Stimulated activated CD8-positive, alpha-beta memory T cell treated with anti-CD3 and anti-CD28 coated beads, Interleukin-15, amount 100 ng/mL, for 48 hours (primary cell): ENCODE results near the gene NOS3.
"Not testable (repeated sequence)": the region's sequence is repeated elsewhere in the genome, so short reads cannot be mapped to it uniquely, and the experiment has no call there.

Experiments
- DNase-seq, 2 donors: peaks; one replicate each; pipeline ENCODE4 v3.0.0-alpha.2; 2020; ENCODE audit warnings: low read depth in 2 of 2

NOS3 gene

DNA sequence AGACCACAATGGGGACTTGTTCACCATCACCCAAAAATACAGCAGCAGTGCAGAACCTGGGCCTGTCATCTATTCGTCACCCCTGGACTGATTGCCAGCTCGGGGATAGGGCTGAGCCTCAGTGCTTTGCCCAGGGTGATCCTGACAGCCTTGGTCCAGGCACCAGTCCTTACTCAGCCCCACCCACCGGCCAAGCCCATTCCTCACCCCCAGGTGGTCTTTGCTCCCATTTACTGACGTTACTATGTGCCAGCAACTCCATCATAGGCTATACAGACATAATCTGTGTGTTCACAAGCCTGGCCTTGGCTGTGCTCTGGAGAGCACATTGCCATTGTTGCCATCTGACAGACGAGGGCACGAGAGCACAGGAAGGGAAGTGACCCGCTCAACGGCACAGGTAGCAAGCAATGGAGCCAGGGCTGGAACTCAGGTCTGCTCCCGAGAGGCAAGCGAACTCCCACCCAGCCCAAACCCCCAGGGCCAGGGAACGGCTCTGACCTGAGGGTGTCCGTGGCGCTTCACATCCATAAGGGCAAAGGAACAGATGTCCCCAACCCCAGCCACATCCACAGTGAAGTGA, 26.6 kb downstream of the NOS3 start:
- no peak for DNase-seq

DNA sequence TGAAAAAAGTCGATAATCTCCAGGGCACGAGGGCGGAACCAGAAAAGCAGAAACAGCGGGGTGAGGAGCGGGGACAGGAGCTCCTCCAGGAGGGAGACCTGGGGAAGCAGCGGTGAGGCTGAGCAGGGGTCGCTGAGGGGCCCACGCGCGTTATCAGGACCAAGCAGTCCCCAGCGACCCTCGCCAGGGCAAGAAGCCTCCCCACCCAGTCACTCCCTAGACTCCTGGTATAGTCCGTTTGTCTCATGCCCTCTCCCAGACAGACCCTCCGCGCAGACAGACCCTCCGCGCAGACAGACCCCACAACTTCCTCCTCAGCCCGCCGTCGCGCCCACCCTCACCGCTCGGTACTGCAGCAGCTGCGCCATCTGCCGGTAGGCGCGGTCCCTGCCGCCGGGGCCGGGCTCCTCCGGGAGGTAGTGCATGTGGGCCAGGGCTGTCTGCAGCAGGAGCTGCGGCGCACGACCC, 27.2 kb downstream of the NOS3 start:
- DNase-seq, result peak; percentile 71 to 78

DNA sequence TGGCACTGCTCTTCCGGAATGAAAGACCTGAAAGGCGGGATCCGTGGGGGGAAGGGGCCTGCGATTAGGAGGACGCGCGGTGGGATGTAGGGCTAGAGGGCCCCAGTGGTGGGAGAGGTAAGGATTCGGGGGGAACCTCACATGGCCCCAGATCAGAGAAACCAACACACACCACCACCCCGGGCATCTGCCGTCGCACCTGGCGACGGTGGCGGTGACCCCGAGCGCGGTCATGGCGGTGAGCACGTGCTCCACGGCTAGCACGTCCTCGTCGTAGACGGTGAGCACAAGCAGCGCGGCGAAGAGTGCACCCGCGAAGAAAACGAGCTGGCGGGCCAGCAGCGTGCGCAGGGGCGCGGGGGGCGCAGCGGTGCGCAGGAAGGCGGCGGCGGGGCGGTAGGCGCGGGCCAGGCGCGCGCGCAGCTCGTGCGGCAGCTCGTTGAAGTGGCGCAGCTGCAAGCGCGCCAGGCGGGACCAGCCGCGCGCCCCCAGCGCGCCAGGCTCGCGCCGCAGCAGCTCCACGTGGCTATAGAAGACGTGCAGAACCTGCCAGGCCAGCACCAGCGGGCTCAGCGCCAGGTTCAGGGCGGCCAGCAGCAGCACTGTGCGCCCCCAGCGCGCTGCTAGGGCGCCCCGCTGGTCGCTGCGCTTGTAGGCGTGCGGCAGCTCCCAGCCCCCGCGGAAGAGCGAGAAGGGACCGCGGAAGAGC, 27.8 kb downstream of the NOS3 start:
- DNase-seq, result no peak

DNA sequence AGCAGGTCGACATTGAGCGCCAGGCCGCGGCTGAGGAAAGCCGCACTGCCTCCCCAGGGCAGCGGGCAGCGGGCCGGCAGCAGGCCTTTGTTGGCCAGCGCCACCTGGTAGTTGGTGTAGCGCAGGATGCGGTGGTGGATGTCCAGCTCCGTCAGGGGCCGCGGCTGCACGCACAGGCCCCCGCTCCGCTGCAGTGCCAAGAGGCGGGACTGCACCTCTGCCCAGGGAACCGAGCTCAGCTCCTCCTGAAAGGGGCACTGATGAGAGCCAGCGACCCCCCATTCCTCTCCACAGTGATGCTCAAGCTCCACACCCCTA, 28.3 kb downstream of the NOS3 start:
- no peak for DNase-seq

DNA sequence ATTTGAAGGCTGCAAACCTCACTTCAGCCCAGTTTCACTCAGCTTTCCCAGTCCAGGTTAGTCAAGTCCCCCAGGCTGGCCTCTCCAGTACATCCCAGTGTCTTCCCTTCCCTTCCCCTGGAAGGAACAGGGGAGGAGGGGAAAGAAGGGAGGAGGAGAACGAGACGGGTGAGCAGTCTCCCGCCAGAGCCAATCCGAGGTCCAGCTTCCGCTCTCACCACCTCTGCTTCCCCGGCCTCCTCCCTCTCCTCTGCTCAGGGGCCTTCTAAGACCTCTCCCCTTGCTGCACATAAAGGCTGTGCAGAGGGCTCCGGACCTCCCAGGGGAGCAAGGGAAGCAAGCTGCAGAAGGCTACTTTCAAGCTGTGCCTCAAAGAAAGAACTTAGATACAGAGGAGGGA, 29.4 kb downstream of the NOS3 start:
- DNase-seq, result no peak

DNA sequence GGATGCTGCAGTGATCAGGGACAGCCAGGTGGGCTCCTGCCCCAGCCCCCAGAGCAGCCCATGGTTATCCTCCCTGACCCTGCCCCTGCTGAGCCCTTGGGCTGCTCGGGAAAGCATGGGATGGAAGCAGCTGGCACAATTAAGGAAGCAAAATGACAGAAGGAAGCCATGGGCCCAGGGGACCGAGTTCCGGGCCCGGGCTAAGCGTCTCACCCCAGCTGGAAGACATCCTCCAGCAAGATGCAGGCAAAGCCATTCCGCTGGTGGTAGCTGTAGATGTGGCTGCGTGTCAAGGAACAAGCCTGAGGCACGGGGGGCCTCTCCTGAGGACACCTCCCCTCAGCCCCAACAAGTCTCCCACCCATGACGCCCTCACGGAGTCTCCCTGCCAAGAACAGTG, 32.4 kb downstream of the NOS3 start:
- no peak for DNase-seq

DNA sequence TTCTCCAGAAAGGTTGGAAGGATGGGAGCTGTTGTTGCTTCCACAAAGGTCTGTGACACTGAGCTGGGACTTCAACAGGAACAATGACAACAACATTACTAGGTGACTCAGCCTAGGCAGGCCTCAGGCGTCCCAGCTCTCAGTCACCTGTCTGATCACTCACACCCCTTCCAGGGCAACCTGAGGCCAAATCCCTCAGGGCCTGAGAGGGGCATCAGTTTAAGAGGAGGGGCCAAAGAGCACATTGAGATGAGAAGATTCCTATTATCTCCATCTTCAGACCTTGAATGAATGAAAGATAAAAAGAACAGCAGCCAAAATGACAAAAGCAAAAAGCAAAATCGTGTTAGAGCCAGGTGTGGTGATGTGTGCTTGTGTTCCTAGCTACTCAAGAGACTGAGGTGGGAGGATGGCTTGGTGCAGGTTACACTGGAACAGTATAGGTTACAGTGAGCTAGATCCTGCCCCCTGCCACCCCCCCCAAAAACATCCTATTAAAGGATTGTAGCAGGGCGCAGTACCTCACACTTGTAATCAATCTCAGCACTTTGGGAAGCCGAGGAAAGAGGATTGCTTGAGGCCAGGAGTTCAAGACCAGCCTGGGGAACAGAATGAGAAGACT, 33.7 kb downstream of the NOS3 start, which contains the start of gene ATG9B:
ATG9B (minus strand) TSS at position 60 of the 622 bp plus-strand sequence. CDS start 71 bp downstream, outside the sequence.
- DNase-seq, result no peak

DNA sequence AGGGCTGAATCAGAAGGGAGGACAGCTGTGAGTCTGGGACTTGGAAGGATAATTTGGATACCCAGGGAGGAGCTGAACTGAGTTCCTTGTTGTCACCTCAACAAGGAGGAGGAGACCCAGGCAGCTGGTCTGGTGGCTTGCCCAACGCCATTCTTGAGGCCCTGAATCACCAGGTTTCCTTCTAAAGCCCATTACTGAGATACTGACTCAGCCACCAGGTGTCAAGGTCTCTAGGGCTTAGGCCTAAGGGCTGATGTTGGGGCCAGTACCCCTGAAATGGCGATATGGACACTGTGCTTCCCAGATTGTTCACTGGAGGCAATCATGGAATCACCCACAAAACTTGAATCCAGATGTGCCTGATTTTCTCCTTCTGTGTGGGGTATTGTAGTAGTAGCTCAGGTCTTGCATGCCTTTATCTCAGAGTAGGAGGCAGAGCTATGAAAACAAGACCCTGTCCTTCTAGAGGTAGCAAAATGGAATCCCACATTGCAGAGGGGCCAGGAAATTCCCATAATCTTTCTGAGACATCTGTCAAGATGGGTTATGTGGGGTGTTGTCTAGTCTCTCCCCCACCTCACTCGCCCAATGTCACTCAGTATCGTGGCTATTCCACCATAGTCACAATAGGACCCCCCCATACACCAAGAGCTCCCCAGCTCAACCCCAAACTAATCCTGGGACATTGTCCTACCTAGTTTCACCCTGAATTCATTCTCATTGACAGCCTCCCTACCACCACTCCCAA, 35.3 kb downstream of the NOS3 start:
- no peak for DNase-seq

DNA sequence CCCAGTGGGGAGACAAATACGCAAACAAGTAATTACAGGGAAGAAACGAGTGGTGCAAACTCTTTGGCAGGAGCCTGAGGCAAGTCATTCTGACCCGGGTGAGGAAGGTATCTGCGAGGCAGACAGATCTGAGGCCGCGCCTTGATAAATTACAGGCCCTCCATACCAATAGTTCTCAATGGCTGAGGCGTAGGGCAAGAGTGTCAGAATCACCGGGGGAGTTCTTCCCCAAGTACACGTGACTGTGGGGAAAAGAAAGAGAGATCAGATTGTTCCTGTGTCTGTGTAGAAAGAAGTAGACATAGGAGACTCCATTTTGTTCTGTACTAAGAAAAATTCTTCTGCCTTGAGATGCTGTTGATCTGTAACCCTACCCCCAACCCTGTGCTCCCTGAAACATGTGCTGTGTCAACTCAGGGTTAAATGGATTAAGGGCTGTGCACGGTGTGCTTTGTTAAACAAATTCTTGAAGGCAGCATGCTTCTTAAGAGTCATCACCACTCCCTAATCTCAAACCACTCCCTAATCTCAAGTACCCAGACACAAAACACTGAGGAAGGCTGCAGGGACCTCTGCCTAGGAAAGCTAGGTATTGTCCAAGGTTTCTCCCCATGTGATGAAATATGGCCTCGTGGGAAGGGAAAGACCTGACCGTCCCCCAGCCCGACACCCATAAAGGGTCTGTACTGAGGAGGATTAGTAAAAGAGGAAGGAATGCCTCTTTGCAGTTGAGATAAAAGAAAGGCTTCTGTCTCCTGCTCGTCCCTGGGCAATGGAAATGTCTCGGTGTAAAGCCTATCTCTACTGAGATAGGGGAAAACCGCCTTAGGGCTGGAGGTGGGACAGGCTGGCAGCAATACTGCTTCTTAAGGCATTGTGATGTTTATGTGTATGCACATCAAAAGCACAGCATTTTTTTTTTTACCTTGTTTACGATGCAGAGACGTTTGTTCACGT, 36.2 kb downstream of the NOS3 start:
- not testable (repeated sequence) for DNase-seq

DNA sequence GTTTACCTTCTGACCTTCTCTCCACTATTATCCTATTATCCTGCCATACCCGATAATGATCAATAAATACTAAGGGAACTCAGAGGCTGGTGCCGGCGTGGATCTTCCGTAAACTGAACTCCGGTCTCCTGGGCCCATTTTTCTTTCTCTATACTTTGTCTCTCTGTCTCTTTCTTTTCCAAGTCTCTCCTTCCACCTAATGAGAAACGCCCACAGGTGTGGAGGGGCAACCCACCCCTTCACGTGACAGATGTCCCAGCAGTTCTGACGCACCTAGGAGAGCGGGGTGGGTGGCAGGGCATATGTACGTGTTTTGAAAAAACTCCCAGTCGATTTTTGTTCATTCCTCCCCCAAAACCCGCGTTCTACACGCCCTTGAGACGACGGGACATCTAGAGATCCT, 36.9 kb downstream of the NOS3 start:
- DNase-seq, result not testable (repeated sequence)

DNA sequence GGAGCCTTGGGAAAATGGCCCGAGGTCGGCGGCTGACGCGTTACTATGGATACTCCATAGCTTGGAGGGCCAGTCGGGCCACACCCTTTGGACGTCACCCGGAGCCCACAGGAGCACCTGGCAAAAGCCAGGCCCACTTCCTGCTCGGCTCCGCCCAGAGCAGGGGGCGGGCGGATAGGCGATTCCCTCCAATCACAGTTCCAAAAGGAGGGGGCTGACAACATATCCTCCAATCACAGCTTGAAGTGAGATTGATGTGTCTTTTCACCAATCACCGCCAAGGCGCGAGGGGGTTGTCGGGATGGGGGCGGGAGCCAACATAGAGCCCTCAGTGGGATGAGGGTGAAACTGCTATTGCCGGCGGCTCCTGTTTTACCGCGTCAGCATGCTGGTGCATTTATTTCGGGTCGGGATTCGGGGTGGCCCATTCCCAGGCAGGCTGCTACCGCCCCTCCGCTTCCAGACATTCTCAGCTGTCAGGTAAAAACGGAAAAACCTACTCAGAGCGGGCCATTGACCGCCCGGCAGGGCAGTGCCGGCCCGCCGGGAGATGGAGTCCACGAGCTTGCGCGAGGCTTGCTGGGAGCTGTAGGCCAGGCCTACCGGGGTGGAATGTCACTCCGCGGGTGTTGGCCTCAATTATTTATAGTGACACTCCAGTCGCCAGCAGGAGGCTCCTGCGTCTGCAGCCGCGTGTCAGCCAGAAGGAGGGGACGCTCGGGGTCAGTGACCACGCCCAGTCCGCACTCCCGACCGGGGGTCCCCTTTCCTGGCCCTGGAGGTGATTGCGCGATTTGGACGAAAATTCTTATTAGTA, 37.5 kb downstream of the NOS3 start, which contains the start of gene ABCB8:
ABCB8 (plus strand) TSS at position 320 of the 817 bp plus-strand sequence; CDS start at position 386, 66 bp downstream.
- peak; percentile 93 to 97 for DNase-seq

DNA sequence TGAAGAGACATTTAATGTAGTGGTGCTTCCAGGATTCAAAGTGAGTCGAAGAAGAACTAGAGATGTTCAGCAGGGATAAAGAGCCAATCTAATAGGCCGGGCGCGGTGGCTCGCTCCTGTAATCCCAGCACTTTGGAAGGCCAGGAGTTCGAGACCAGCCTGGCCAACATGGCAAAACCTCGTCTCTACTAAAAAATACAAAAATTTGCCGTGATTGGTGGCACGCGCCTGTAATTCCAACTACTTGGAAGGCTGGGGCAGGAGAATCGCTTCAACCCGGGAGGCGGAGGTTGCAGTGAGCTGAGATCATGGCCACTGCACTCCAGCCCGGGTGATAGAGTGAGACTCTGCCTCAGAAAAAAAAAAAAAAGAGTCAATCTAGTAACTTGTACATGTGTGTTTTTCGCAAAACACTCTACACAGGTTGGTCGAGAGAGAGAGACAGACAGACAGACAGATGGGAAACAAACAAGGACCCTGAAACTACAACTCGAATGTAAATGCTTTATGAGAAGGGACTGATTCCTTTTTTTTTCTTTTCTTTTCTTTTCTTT, 38.2 kb downstream of the NOS3 start:
- DNase-seq, result no peak

DNA sequence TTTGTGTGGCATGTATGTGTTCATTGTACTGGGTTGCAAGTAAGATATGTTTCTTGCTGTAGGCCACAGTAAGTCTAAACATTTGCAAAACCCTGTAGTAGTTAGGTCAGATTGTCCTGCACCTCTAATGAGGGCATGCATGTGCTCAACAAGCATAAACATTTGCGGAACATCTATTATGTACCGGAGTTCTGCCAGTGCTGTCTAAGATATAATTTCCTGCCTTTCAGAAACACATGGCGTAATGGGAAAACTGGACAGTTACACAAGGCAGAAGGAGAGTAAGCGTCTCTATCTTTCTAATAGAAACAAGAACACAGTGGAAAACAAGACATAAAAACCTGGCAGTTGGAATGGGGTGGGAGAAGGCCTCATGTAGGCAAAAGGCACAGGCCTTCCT, 40.2 kb downstream of the NOS3 start:
- DNase-seq, result no peak

DNA sequence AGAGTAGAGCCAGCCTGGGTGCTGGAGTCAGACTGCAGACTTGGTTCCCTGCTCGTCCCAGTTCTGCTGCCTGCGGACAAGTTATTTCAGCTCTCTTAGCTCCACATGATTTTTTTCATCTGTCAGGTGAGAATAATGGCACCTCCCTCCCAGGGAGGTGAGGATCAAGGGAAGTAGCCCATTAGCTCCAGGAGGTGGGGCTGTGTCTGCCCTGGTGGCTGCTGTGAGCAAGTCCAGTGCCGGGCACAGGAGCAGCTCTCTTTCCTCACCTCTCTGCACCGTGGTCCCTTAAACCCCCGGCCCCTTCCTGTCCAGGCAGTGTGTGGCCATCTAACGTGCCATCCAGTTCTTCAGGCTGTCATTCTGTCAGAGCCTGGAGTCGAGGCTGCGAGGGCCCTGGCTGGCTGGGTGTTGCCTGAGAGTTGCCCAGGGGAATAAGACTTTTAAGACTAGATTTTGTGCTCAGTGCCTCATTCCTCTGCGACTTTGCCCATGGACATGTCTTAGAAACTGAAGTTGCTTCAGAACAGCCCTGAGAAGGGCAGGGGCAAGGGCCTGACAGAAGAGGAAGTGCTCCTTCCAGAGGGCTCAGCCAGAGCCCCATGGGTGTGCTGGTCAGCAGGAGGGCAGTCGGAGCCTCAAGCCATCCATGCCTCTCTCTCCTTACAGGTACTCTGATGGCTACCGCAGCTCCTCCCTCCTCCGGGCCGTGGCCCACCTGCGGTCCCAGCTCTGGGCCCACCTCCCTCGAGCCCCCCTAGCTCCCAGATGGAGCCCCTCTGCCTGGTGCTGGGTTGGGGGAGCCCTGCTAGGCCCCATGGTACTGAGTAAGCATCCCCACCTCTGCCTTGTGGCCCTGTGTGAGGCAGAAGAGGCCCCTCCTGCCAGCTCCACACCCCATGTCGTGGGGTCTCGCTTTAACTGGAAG, 42.4 kb downstream of the NOS3 start:
- no peak for DNase-seq

DNA sequence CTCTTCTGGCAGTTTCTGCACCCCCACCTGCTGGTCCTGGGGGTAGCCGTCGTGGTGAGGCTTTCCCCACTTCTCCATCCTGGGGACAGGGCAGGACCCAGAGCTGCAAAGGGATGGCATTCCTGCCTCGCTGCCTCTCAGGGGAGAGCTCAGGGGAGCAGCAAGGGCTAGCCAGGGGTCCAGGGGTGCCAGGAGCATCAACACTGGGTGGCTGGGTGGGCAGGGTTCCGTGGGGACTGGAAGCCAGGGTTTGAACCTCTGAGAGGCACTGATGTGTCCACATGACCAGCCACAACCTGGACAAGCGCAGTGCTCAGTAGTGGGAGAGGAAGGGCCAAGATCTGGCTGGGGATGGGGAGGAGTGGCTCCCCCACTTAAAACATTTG, 43.0 kb downstream of the NOS3 start:
- no peak for DNase-seq

DNA sequence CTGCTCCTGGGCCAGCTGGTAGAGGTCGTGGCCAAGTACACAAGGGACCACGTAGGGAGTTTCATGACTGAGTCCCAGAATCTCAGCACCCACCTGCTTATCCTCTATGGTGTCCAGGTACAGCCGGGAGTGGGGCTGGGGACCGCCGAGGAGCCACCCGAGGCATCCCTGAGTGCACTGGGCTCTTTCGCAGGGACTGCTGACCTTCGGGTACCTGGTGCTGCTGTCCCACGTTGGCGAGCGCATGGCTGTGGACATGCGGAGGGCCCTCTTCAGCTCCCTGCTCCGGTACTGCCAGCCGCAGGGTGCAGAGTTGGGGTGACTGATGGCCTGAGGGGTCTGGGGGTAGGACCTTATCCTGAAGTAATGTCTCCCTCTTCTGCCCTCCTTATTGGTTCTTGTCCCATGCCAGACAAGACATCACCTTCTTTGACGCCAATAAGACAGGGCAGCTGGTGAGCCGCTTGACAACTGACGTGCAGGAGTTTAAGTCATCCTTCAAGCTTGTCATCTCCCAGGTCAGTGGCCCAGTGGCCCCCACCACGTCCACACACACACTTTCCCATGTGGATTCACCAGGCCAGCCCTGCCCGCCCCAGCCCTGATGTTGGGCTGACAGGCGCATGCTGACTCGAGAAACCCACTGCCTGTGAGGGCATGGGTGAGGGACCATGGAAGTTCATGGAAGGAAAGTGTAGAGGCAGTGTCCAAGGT, 43.7 kb downstream of the NOS3 start:
- DNase-seq, result no peak

DNA sequence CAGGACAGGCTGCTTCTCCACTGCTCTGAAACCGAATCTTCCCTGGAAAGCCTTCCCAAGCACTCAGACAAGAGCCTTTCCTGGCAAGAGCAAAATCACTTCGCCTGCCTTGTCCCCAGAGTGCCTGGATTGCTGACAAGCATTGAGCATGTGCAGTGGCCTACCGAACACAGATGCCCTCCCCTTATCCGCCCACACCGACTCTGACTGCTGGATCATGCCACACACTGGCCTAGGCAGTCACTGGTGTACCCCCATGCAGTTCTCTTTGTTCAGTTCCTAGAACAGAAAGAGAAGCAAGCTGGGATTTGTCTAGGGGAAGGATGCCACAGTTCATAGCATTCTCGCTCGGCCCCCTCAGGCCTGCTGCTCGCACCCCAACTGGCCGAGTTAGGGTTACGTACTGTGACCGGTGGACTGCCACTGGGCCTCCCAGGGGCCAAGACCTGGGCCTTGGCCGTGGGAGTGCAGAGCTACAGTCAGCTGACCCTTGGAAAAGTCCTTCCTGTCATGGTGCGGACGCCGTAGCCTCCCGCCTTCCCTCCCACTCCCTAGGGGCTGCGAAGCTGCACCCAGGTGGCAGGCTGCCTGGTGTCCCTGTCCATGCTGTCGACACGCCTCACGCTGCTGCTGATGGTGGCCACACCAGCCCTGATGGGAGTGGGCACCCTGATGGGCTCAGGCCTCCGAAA, 44.4 kb downstream of the NOS3 start:
- DNase-seq, result no peak

DNA sequence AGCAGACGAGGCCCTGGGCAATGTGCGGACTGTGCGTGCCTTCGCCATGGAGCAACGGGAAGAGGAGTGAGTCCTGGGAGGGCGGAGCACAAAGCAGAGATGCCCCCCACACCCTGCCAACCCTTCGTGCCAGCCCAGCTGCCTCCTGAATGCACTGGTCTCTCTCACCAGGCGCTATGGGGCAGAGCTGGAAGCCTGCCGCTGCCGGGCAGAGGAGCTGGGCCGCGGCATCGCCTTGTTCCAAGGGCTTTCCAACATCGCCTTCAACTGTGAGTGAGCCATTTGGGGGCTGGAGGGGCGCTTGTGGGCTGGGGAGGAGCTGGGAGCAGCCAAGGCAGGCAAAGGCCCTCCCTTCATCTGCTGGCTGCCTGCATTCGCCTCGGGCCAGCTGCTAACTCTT, 45.1 kb downstream of the NOS3 start:
- DNase-seq, result no peak
